ENCODE measurements around the gene ATG13.

DNA sequence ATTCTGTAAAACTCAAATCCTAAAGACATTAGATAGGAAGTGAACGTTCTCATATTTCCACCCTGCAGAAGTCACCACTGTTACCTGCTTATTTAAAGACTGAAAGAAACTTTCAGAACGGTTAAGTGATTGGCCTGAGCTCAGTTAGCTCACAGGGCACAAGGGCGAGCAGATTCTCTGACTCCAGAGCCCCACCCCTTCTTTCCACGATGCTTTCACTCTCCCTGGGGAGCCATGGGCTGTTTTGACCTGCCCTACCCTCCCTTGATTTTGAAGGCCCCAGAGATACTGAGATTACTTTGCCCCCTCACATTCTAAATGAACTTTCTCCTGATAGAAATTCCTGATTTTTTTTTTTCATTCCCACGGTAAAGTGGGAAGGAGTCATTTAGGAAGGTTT lies 49.2 kb downstream of the ATG13 start:
- TF ChIP-seq ZNF174 (tag by site-specific recombination; IDR thresholded peaks at IDR 0.05) (no peak), CTCF (tag by site-specific recombination; IDR thresholded peaks at IDR 0.05) (no peak), ZBTB7A (tag by site-specific recombination; IDR thresholded peaks at IDR 0.05; ENCODE audit: low read depth) (no peak), MYNN (tag by site-specific recombination; IDR thresholded peaks at IDR 0.05; ENCODE audit: borderline replicate concordance) (no peak), YY1 (tag by site-specific recombination; IDR thresholded peaks at IDR 0.05) (no peak), KLF10 (tag by site-specific recombination; IDR thresholded peaks at IDR 0.05) (no peak), ZNF416 (tag by site-specific recombination; IDR thresholded peaks at IDR 0.05) (no peak), ZNF169 (tag by site-specific recombination; IDR thresholded peaks at IDR 0.05) (no peak)
- TF ChIP-seq, protein P1, sequence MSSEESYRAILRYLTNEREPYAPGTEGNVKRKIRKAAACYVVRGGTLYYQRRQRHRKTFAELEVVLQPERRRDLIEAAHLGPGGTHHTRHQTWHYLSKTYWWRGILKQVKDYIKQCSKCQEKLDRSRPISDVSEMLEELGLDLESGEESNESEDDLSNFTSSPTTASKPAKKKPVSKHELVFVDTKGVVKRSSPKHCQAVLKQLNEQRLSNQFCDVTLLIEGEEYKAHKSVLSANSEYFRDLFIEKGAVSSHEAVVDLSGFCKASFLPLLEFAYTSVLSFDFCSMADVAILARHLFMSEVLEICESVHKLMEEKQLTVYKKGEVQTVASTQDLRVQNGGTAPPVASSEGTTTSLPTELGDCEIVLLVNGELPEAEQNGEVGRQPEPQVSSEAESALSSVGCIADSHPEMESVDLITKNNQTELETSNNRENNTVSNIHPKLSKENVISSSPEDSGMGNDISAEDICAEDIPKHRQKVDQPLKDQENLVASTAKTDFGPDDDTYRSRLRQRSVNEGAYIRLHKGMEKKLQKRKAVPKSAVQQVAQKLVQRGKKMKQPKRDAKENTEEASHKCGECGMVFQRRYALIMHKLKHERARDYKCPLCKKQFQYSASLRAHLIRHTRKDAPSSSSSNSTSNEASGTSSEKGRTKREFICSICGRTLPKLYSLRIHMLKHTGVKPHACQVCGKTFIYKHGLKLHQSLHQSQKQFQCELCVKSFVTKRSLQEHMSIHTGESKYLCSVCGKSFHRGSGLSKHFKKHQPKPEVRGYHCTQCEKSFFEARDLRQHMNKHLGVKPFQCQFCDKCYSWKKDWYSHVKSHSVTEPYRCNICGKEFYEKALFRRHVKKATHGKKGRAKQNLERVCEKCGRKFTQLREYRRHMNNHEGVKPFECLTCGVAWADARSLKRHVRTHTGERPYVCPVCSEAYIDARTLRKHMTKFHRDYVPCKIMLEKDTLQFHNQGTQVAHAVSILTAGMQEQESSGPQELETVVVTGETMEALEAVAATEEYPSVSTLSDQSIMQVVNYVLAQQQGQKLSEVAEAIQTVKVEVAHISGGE (tag by site-specific recombination; conservative IDR thresholded peaks at IDR 0.05; ENCODE audit: low read depth): no peak
- TF ChIP-seq, protein P2, sequence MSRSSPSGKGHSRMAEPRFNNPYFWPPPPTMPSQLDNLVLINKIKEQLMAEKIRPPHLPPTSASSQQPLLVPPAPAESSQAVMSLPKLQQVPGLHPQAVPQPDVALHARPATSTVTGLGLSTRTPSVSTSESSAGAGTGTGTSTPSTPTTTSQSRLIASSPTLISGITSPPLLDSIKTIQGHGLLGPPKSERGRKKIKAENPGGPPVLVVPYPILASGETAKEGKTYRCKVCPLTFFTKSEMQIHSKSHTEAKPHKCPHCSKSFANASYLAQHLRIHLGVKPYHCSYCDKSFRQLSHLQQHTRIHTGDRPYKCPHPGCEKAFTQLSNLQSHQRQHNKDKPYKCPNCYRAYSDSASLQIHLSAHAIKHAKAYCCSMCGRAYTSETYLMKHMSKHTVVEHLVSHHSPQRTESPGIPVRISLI (tag by site-specific recombination; IDR thresholded peaks at IDR 0.05): no peak
- TF ChIP-seq, protein P3, sequence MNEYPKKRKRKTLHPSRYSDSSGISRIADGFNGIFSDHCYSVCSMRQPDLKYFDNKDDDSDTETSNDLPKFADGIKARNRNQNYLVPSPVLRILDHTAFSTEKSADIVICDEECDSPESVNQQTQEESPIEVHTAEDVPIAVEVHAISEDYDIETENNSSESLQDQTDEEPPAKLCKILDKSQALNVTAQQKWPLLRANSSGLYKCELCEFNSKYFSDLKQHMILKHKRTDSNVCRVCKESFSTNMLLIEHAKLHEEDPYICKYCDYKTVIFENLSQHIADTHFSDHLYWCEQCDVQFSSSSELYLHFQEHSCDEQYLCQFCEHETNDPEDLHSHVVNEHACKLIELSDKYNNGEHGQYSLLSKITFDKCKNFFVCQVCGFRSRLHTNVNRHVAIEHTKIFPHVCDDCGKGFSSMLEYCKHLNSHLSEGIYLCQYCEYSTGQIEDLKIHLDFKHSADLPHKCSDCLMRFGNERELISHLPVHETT (tag by site-specific recombination; IDR thresholded peaks at IDR 0.05): no peak

All from HEK293 (cell line).